K562 (cell line): Measurements from ENCODE around the gene VDR. TPM values are rescaled to one million over a fixed set of nuclear protein-coding genes. Genes with fewer than 3 reads are reported as not detected.
A peak's percentile ranks its signal among the peaks of the same experiment; 100 is the strongest.

ENCODE experiments used
- ASH1L ChIP-seq: fragments of 450-650 bp; IDR thresholded peaks from 2 replicates; pipeline ENCODE4 v1.6.1; 2018; ENCODE audit warnings: borderline replicate concordance, mild to moderate bottlenecking, low read depth; ENCODE audit not compliant: partially characterized antibody
- CGGBP1 ChIP-seq: fragments of 250-450 bp; sonication (Bioruptor Pico); IDR thresholded peaks from 2 replicates; pipeline ENCODE4 v1.9.0; 2021; ENCODE audit warnings: mild to moderate bottlenecking
- EGR1 ChIP-seq: fragments of 450-650 bp; conservative IDR thresholded peaks from 2 replicates; pipeline ENCODE4 v1.6.1; 2017; ENCODE audit warnings: mild to moderate bottlenecking
- EP300 ChIP-seq: IDR thresholded peaks from 2 replicates; pipeline ENCODE4 v1.6.1; 2012; ENCODE audit warnings: low read length, improper control_type of control experiment
- FOXO4 ChIP-seq: fragments of 450-650 bp; formaldehyde crosslinking; IDR thresholded peaks from 2 replicates; pipeline ENCODE4 v1.4.0; 2020; ENCODE audit warnings: mild to moderate bottlenecking, moderate library complexity
- HMGXB4 ChIP-seq: sonication (generic); formaldehyde crosslinking; IDR thresholded peaks from 2 replicates; pipeline ENCODE4 v1.8.1; 2023; ENCODE audit warnings: mild to moderate bottlenecking, missing genetic modification reagents
- ILK ChIP-seq: fragments of 450-650 bp; IDR thresholded peaks from 2 replicates; pipeline ENCODE4 v1.6.1; 2016; ENCODE audit warnings: missing genetic modification characterization, low read depth, mild to moderate bottlenecking, missing compliant biosample characterization, moderate library complexity, borderline replicate concordance
- JUN ChIP-seq, 2 experiments: sonication (generic) in 1 of 2; formaldehyde crosslinking in 1 of 2; IDR thresholded peaks; 2 replicates each; pipeline versions ENCODE4 v1.6.1 to v1.8.0; 2012 to 2022; ENCODE audit warnings: borderline replicate concordance in 2 of 2, mild to moderate bottlenecking in 2 of 2, improper control_type of control experiment in 1 of 2, low read depth in 1 of 2, low read length in 1 of 2, missing genetic modification reagents in 1 of 2
- KAT8 ChIP-seq: fragments of 450-650 bp; IDR thresholded peaks from 2 replicates; pipeline ENCODE4 v1.6.1; 2016; ENCODE audit warnings: low read depth, mild to moderate bottlenecking
- KDM1A ChIP-seq, 2 experiments: fragments of 450-650 bp; IDR thresholded peaks; 2 replicates each; pipeline ENCODE4 v1.6.1; 2016; ENCODE audit warnings: mild to moderate bottlenecking in 2 of 2
- NONO ChIP-seq, 2 experiments: fragments of 200-400 bp in 1 of 2; fragments of 450-650 bp in 1 of 2; formaldehyde crosslinking in 1 of 2; IDR thresholded peaks; 2 replicates each; pipeline ENCODE4 v1.6.1; 2017; ENCODE audit warnings: low read depth in 2 of 2, mild to moderate bottlenecking in 2 of 2, moderate library complexity in 2 of 2, low read length in 1 of 2
- POLR2AphosphoS5 ChIP-seq: IDR thresholded peaks from 2 replicates; pipeline ENCODE4 v1.6.1; 2011; ENCODE audit warnings: mild to moderate bottlenecking, low read depth, low read length, moderate library complexity; ENCODE audit not compliant: control insufficient read depth, insufficient read depth
- RFX5 ChIP-seq: IDR thresholded peaks from 2 replicates; pipeline ENCODE4 v1.6.1; 2011; ENCODE audit warnings: low read depth, mild to moderate bottlenecking, improper control_type of control experiment, low read length
- SRSF3 ChIP-seq: fragments of 200-400 bp; formaldehyde crosslinking; IDR thresholded peaks from 2 replicates; pipeline ENCODE4 v1.6.1; 2016; ENCODE audit warnings: mild to moderate bottlenecking, low read length, moderate library complexity; ENCODE audit not compliant: insufficient read depth
- TFAM ChIP-seq: fragments of 250-450 bp; sonication (Bioruptor Pico); conservative IDR thresholded peaks from 2 replicates; pipeline ENCODE4 v1.5.0; 2021; ENCODE audit warnings: mild to moderate bottlenecking, moderate library complexity
- ZSCAN29 ChIP-seq: fragments of 450-650 bp; IDR thresholded peaks from 2 replicates; pipeline ENCODE4 v1.6.1; 2017
- polyA plus RNA-seq, 8 experiments: library from polyadenylated mRNA; depleted of rRNA in 4 of 8; stranded (reverse) in 5 of 8; unstranded in 3 of 8; fragments of >200 nt; fragmentation: Nextera tagmentation in 2 of 8; fragmentation: Illumina TruSeq in 1 of 8; extraction: Ambion mirVana in 2 of 8; extraction: Trizol in 1 of 8; gene quantifications; 2 replicates each; pipeline versions ENCODE4 v1.2.1 to v1.2.3, GENCODE V29; 2011 to 2014; ENCODE audit warnings: inconsistent platforms in 1 of 8, missing spikeins in 1 of 8
- total RNA-seq, 7 experiments: library from RNA; depleted of rRNA in 6 of 7; stranded (reverse); fragments of >200 nt in 6 of 7; fragmentation: Illumina TruSeq in 2 of 7; extraction: Trizol in 2 of 7; gene quantifications; 2 replicates each; pipeline versions ENCODE4 v1.2.1 to v1.2.3, GENCODE V29; 2011 to 2021; ENCODE audit warnings: low replicate concordance in 1 of 7
- TF ChIP-seq, protein P1 (sequence below): fragments of 200-400 bp; formaldehyde crosslinking; IDR thresholded peaks from 2 replicates; pipeline ENCODE4 v1.6.1; 2017; ENCODE audit warnings: mild to moderate bottlenecking, low read depth, low read length, moderate library complexity
- TF ChIP-seq, protein P2 (sequence below), 2 experiments: fragments of 200-800 bp in 1 of 2; sonication (Bioruptor generic) in 1 of 2; sonication (generic) in 1 of 2; formaldehyde crosslinking in 1 of 2; IDR thresholded peaks in 1 of 2; conservative IDR thresholded peaks in 1 of 2; 2 replicates each; pipeline versions ENCODE4 v1.5.0 to v1.6.1; 2016 to 2020; ENCODE audit warnings: missing compliant biosample characterization in 1 of 2, missing genetic modification characterization in 1 of 2, missing genetic modification reagents in 1 of 2

VDR gene
- total and polyA plus RNA-seq, 9 of the 15 experiments (the other 6 are each of a cell fraction or from before 2014, with no cell fraction given) = 0.61 to 4.8 (median 2.0) TPM

DNA sequence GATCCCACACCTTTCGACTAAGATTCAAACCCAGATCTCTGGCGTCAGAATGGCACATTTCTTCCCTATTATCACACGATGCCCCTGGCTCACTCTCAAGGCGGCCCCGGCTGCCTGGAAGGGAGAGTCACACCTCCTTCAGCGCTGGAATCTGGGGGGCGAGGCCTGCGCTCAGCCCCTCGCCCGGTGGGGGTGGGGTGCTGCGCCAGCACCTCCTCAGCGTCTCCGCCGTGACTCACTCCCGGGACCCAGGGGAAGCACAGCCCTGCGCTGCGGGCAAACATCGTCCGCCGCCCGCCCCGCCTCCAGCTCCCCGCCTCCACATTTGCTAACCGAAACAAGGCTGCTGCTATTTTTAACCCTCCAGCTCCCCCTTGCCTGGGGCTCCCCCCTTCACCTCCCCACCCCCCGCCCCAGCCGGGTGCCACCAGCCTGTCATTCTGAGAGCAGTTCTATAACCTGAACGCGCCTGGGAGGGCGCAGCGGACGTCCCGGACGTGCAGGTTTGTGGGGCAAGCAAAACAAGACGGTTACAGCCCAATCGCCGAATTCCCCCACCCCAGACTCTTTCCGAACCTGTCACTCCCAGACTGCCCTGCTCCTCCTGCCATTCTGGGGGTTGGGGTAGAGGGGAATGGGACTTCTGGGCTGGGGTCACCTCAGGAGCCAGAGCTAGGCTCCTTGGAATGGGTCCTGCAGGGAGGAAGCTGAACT, 91.8 kb downstream of the VDR start (continued):
- TF ChIP-seq, protein P1, sequence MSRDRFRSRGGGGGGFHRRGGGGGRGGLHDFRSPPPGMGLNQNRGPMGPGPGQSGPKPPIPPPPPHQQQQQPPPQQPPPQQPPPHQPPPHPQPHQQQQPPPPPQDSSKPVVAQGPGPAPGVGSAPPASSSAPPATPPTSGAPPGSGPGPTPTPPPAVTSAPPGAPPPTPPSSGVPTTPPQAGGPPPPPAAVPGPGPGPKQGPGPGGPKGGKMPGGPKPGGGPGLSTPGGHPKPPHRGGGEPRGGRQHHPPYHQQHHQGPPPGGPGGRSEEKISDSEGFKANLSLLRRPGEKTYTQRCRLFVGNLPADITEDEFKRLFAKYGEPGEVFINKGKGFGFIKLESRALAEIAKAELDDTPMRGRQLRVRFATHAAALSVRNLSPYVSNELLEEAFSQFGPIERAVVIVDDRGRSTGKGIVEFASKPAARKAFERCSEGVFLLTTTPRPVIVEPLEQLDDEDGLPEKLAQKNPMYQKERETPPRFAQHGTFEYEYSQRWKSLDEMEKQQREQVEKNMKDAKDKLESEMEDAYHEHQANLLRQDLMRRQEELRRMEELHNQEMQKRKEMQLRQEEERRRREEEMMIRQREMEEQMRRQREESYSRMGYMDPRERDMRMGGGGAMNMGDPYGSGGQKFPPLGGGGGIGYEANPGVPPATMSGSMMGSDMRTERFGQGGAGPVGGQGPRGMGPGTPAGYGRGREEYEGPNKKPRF = no peak
- TF ChIP-seq RFX5 (no peak), EP300 (peak; percentile 65; the same call in 1 of the 2 replicates), HMGXB4 (CRISPR knock-in tag) (no peak), ILK (tag) (no peak), KDM1A (IDR thresholded peaks at IDR 0.05) (no peak; a peak in 1 of 4 replicates), NONO (IDR thresholded peaks at IDR 0.05; ENCODE audit: low read depth in 2 of 2, low read length in 1 of 2) (no peak), POLR2AphosphoS5 (peak; percentile 59; the same call in 1 of the 2 replicates), JUN (IDR thresholded peaks at IDR 0.05; ENCODE audit: borderline replicate concordance, low read depth, low read length) (peak; percentile 73), JUN (CRISPR knock-in tag; IDR thresholded peaks at IDR 0.05; ENCODE audit: borderline replicate concordance) (no peak), ASH1L (no peak), TFAM (CRISPR knock-in tag) (no peak), FOXO4 (no peak), SRSF3 (no peak), KAT8 (no peak), EGR1 (peak; percentile 95), CGGBP1 (CRISPR knock-in tag) (no peak), ZSCAN29 (no peak)
- TF ChIP-seq, protein P2, sequence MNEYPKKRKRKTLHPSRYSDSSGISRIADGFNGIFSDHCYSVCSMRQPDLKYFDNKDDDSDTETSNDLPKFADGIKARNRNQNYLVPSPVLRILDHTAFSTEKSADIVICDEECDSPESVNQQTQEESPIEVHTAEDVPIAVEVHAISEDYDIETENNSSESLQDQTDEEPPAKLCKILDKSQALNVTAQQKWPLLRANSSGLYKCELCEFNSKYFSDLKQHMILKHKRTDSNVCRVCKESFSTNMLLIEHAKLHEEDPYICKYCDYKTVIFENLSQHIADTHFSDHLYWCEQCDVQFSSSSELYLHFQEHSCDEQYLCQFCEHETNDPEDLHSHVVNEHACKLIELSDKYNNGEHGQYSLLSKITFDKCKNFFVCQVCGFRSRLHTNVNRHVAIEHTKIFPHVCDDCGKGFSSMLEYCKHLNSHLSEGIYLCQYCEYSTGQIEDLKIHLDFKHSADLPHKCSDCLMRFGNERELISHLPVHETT (CRISPR knock-in tag; conservative IDR thresholded peaks at IDR 0.05 in 1 of 2, IDR thresholded peaks at IDR 0.05 in 1 of 2) = peak in 1 of 2 experiments; percentile 65; a peak in 2 of 4 replicates
